ENCODE measurements around the gene CROCC. TPM values are rescaled to one million over a fixed set of nuclear protein-coding genes. Genes with fewer than 3 reads are reported as not detected.
"Not testable (repeated sequence)": the region's sequence is repeated elsewhere in the genome, so short reads cannot be mapped to it uniquely, and the experiment has no call there.

CROCC gene
- polyA plus RNA-seq, 1 of the 3 experiments (the other 2 are of a cell fraction), result 39.1 TPM

GRCh38 chr1:16960560-16961296 lies 39.0 kb downstream of the CROCC start (continued):
- TF ChIP-seq, protein P1, sequence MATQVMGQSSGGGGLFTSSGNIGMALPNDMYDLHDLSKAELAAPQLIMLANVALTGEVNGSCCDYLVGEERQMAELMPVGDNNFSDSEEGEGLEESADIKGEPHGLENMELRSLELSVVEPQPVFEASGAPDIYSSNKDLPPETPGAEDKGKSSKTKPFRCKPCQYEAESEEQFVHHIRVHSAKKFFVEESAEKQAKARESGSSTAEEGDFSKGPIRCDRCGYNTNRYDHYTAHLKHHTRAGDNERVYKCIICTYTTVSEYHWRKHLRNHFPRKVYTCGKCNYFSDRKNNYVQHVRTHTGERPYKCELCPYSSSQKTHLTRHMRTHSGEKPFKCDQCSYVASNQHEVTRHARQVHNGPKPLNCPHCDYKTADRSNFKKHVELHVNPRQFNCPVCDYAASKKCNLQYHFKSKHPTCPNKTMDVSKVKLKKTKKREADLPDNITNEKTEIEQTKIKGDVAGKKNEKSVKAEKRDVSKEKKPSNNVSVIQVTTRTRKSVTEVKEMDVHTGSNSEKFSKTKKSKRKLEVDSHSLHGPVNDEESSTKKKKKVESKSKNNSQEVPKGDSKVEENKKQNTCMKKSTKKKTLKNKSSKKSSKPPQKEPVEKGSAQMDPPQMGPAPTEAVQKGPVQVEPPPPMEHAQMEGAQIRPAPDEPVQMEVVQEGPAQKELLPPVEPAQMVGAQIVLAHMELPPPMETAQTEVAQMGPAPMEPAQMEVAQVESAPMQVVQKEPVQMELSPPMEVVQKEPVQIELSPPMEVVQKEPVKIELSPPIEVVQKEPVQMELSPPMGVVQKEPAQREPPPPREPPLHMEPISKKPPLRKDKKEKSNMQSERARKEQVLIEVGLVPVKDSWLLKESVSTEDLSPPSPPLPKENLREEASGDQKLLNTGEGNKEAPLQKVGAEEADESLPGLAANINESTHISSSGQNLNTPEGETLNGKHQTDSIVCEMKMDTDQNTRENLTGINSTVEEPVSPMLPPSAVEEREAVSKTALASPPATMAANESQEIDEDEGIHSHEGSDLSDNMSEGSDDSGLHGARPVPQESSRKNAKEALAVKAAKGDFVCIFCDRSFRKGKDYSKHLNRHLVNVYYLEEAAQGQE (IDR thresholded peaks at IDR 0.05; ENCODE audit: low read depth, low read length), result no peak
- TF ChIP-seq RAD21 (IDR thresholded peaks at IDR 0.05; ENCODE audit: low read length), result 0 out of 2 replicates have a peak, but pooled peaks have one; percentile 24
- no peak for TF ChIP-seq JUND (IDR thresholded peaks at IDR 0.05)

DNA sequence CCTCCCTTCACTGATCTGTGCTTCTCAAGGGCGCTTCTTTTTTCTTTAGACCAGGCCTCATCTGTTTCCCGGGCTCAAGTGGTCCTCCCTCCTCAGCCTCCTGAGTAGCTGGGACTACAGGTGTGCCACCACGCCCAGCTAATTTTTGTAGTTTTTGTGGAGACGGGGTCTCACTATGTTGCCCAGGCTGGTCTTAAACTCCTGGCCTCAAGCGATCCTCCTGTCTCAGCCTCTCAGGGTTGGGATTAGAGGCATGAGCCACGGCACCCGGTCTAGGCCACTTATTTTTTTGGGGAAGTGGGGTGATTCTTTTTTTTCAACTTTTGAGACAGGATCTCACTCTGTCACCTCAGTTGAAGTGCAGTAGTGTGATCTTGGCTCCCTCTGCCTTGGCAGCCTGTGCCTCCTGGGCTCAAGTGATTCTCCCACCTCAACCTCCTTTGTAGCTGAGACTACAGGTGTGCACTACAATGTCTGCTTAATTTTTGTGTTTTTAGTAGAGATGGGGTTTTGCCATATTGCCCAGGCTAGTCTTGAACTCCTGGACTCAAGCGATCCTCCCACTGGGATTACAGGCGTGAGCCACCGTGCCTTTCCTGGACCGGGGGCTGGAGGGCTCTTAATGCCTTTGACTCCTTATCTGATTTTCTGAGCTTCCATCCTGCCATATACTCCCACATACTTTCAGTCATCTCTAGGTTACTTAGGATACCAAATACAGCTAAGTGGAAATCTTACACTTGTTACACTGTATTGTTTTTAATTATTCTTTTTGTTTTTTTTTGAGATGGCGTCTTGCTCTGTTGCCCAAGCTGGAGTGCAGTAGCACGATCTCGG lies 39.8 kb downstream of the CROCC start:
- POLR2A ChIA-PET, result interaction anchor here (0.6 to 2.3 kb wide), 5 partner anchors 17 to 58 kb away, joined by 3 to 13 read pairs (median 4); partner anchors contain the start of gene MFAP2

GRCh38 chr1:16964169-16964568 lies 42.4 kb downstream of the CROCC start:
- H3K4me1 ChIP-seq (ENCODE audit: control insufficient read depth in 1 of 2, insufficient read depth in 2 of 2, low read depth in 1 of 2, low read length in 1 of 2), result peaks cover 11 to 24% of the 10 kb centered on the region in 2 experiments; a peak in 2 of 4 replicates
- peaks cover 10% of the 10 kb centered on the region; the same call in 1 of the 2 replicates for H4K20me1 ChIP-seq (ENCODE audit: insufficient read depth)
- DNase-seq; H2AFZ ChIP-seq (ENCODE audit: low read depth); H3K9me2 ChIP-seq; H3K27me3 ChIP-seq (ENCODE audit: insufficient read depth); H3K4me3 ChIP-seq (ENCODE audit: low read depth in 2 of 2, low read length in 1 of 2); H3K9ac ChIP-seq; H3K27ac ChIP-seq (ENCODE audit: low read depth in 2 of 2, low read length in 1 of 2); H3K79me2 ChIP-seq (ENCODE audit: insufficient read depth); H3K9me3 ChIP-seq; H3K36me3 ChIP-seq (replicated peaks in 1 of 2; ENCODE audit: control insufficient read depth in 1 of 2, insufficient read depth in 2 of 2, low read length in 1 of 2); H3K4me2 ChIP-seq: not testable (repeated sequence)
- 97% methylated on average over 4 of the region's 4 CpGs for WGBS (ENCODE audit: low lambda C conversion rate)
- ChIA-PET CTCF (interaction anchor here (0.7 to 20.3 kb wide), 6 partner anchors 15 to 78 kb away, joined by 3 to 408 read pairs (median 26); partner anchors contain the start of genes MFAP2 and SDHB), POLR2A (interaction anchor here (1.7 kb wide), 1 partner anchor 14 kb away, joined by 7 read pairs; no protein-coding TSS in a partner anchor)
- peaks cover 18% of the 10 kb centered on the region for H3F3A ChIP-seq (replicated peaks; ENCODE audit: insufficient read depth)

More for the DNA sequence above, 39.8 kb downstream of the CROCC start:
- CTCF ChIA-PET, result interaction anchor here (0.5 to 20.3 kb wide), 18 partner anchors 8 to 646 kb away, joined by 3 to 408 read pairs (median 6); partner anchors contain the start of genes MFAP2 and SDHB
- H3K27me3 ChIP-seq (ENCODE audit: insufficient read depth), result no peaks in the 10 kb centered on the region
- no peak for DNase-seq
- H3K79me2 ChIP-seq (ENCODE audit: insufficient read depth), result peaks cover 6% of the 10 kb centered on the region; the same call in 1 of the 2 replicates
- peaks cover 0 to 6% of the 10 kb centered on the region in 2 experiments for H3K36me3 ChIP-seq (replicated peaks in 1 of 2; ENCODE audit: control insufficient read depth in 1 of 2, insufficient read depth in 2 of 2, low read length in 1 of 2)
- H3F3A ChIP-seq (replicated peaks; ENCODE audit: insufficient read depth), result peaks cover 17% of the 10 kb centered on the region
- TF ChIP-seq ELF1 (IDR thresholded peaks at IDR 0.05), result no peak
- no peak for TF ChIP-seq CHD2 (IDR thresholded peaks at IDR 0.05; ENCODE audit: low read length, partially characterized antibody)
- no peak for TF ChIP-seq FOSL2 (IDR thresholded peaks at IDR 0.05; ENCODE audit: borderline replicate concordance, low read depth)
- no peak for TF ChIP-seq FOXM1 (IDR thresholded peaks at IDR 0.05; ENCODE audit: low read depth)
- no peak for TF ChIP-seq RAD21 (IDR thresholded peaks at IDR 0.05; ENCODE audit: low read length)
- TF ChIP-seq, protein P1 (IDR thresholded peaks at IDR 0.05; ENCODE audit: low read depth, low read length), result no peak
- H4K20me1 ChIP-seq (ENCODE audit: insufficient read depth), result no peaks in the 10 kb centered on the region
- peak overlapping the region; percentile 46; the same call in 1 of the 2 replicates for H2AFZ ChIP-seq (ENCODE audit: low read depth)
- peaks cover 0 to 9% of the 10 kb centered on the region in 2 experiments; a peak in 1 of 4 replicates for H3K4me1 ChIP-seq (ENCODE audit: control insufficient read depth in 1 of 2, insufficient read depth in 2 of 2, low read depth in 1 of 2, low read length in 1 of 2)
- peak overlapping the region; percentile 46 to 54 for H3K4me3 ChIP-seq (ENCODE audit: low read depth in 2 of 2, low read length in 1 of 2)
- no peak overlapping the region for H3K27ac ChIP-seq (ENCODE audit: low read depth in 2 of 2, low read length in 1 of 2)
- H3K9me2 ChIP-seq, result no peaks in the 10 kb centered on the region
- H3K9ac ChIP-seq, result peak overlapping the region; percentile 36; the same call in 1 of the 2 replicates
- 93% methylated on average over 14 of the region's 14 CpGs for WGBS (ENCODE audit: low lambda C conversion rate)
- no peaks in the 10 kb centered on the region for H3K9me3 ChIP-seq
- H3K4me2 ChIP-seq, result peak overlapping the region; percentile 76
